C1 segment of cervical spinal cord (tissue), 14 donors: Measurements from ENCODE around the gene HPF1.
"Not testable (repeated sequence)": the region's sequence is repeated elsewhere in the genome, so short reads cannot be mapped to it uniquely, and the experiment has no call there.

Source experiments
- DNase-seq, 14 donors: peaks; one replicate each; lab custom pipeline; 2025; lab: John Stamatoyannopoulos, UW

HPF1 gene

DNA sequence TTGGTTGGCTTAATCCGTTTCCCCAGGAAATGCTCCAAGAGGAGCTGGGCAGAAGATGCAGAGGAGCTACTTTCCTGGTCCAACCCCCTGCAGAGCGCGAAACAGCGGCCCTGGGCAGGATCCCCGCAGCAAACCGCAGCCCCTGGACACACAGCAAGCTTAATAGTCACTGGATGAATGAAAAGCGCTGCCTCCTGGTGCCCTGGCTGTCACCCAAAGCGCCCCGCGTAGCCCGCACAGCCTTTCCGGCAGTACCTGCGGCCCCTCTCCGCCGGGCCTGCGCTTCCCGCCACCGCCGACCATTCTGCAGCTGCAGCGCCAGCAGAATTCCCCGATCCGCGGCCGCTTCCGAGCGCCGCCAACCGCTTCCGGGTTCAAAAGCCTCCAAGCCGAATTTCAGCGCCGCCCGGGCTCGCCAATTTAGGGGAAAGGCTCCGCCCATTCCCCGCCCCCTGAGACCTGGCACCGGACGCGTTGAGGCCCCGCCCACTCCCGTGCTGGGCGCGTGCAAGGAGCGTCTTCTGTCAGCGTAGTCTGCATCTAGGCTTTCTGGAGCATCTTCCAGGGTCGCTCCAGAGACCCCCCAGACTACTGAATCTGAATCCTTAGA is at the start of gene HPF1:
TSS of gene HPF1 (minus strand) at position 370 of the 610 bp plus-strand sequence. CDS start at position 303, 67 bp downstream.
- DNase-seq = peak; percentile 24 to 87 (median 82)

DNA sequence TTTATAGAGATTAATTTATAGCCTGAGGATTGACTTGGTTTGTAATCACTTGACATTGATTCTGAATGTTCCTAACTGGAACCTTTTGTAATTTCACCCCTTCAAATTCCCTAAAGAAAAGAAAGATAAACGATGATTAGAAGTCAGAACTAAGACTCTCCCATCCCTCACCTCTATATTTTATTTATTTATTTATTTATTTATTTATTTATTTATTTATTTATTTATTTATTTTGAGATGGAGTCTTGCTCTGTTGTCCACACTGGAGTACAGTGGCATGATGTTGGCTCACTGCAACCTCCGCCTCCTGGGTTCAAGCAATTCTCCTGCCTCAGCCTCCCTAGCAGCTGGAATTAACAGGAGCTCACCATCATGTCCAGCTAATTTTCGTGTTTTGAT is 49.0 kb upstream of the HPF1 start:
- not testable (repeated sequence) for DNase-seq

- no peak for DNase-seq
These were observed 45.7 kb upstream of the HPF1 start for GRCh38 chr4:169803413-169803812.

GRCh38 chr4:169802873-169803272 is 45.1 kb upstream of the HPF1 start:
- DNase-seq = no peak

GRCh38 chr4:169800541-169800940 is 42.8 kb upstream of the HPF1 start:
- peak in 1 of 14 donors; percentile 21 for DNase-seq

DNA sequence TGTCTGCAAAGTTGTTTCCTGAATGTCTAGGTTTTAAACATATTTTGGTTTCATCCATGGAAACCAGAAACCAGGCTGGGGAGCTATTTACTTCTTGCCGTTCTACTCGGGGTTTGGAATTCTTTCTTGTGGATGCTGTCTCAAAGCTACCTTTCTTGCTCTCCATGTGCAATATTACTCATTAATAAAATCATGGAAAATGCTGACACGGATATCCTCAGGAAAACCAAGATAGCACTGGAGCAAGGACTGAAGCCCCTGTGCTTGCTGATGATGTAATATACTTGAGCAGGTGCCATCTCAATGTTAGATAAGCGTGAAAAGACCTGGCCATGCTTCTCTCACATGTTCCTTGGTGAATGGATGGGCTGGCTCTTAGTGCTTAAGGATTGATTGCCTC is 41.5 kb upstream of the HPF1 start:
- DNase-seq = no peak

DNA sequence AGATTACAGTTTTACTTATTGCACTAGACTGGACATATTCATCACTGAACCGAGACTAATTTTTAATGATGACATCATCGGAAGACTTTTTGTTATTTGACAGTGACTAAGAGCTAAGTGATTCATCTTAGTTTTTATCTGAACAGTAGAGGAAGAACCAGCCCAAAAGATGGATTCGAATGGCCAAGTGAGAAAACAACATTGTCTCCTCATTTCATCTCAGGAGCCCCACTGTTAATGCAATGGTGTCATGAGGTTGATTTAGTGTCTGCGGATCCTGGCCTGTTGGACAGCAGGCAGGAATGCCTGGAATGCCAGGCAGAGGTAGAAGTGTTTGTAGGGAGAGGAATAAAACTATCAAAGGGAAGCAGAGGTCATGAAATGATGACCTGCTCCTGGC is 37.8 kb upstream of the HPF1 start:
- DNase-seq = no peak

GRCh38 chr4:169791527-169792156 is 33.9 kb upstream of the HPF1 start:
- DNase-seq = peak in 10 of 14 donors; percentile 14 to 53 (median 32)

- DNase-seq = no peak
These were observed 33.3 kb upstream of the HPF1 start for GRCh38 chr4:169791062-169791461.

GRCh38 chr4:169774466-169775445 is 17.0 kb upstream of the HPF1 start:
- peak in 4 of 14 donors; percentile 2 to 36 (median 21) for DNase-seq

GRCh38 chr4:169773889-169774288 is 16.1 kb upstream of the HPF1 start:
- DNase-seq = peak in 3 of 14 donors; percentile 1 to 34 (median 27)

GRCh38 chr4:169771556-169772080 is 13.9 kb upstream of the HPF1 start:
- not testable (repeated sequence) for DNase-seq

DNA sequence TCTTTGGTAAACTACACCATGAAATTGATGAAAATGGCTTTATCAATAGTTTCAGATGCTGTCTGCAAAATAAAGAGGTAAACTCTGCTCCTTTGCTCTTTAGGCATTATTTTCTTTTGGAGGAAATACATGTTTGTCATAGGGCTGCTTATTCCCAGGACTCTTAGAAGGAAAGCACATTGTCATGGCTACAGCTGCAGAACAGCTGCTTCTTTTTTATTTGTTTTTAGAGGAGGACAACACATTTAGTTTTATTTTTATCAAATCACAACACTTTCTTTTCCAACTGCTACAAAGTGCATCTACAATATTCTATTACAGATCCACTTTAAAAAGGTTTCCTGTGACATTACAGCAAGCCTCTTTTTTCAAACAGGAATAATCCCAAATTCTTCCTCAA is 12.7 kb upstream of the HPF1 start:
- DNase-seq = no peak

DNA sequence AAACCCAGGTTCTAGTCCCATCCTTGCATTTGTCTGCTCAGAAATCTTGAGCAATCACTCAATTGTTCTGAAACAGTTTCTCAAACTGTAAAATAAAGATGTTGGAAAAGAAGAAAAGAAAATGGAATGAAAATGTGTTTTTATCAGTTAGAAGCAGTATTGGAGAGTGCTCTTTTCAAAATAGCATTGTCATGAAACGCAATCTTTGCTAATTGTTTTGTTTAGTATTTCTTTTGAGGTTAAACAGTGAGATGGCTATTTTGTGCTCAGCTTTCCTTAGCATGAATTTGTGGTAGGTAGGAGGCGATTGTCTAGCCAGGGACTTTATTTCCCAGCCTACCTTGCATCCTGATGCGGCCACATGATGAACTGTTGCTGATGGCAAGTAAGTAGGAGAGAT is 10.6 kb upstream of the HPF1 start:
- DNase-seq = no peak

GRCh38 chr4:169766741-169767140 is 9.0 kb upstream of the HPF1 start:
- no peak for DNase-seq

GRCh38 chr4:169765835-169766234 is 8.1 kb upstream of the HPF1 start:
- DNase-seq = no peak

GRCh38 chr4:169761846-169762245 is 4.1 kb upstream of the HPF1 start:
- DNase-seq = no peak

DNA sequence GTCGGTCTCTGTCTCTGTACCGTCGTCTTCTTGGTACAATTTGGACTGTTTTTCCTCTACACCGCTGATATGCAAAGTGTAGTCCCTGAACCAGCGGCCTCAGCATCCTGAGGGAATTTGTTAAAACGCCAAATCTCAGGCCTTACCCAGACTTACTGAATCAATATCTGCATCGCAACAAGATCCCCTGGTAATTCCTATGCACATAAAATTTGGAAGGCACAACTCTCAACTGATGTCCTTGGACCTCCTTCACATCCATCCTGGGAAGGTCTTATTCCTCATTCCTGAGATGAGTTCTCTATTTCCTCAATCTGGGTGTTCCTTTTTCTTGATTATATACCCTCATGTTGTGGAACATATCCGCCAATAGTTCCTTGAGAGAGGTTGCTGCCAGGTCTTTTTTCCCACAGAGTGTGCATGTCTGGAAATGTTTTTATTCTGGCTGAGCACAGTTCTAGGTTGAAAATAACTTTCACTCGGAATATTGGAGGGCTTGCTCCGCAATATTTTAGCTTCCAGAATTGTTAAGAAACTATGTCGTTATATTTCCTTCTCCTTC is 738 bp upstream of the HPF1 start:
- peak in 1 of 14 donors; percentile 41 for DNase-seq

DNA sequence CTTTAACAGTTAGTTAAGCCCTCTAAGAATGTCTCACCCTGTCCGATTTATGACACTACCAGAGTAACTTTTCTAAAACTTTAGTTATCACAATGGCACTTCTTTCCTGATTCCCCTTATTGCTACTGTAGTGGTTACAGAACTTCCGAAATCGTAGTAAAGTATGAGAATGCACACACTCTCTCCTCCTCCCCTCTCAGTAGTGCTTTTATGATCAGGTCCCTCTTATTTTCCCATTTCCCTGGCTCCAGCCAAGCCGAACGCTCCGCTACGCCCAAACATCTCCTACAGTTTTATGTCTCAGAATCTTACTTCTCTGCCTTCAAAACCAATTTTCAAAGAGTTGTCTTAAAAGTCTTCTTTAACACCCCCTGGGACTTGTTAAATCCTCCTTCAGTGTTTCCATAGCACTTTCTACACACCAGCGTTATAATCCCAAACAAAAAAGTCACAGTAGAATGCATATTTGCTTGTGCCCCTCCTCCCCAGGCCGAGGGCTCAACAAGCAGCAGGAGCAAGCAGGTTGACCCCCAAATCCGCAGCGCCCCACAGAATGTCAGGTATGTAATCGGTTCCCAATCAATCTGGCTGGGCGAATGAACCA is 671 bp downstream of the HPF1 start:
- no peak for DNase-seq

GRCh38 chr4:169745291-169745690 is 12.5 kb downstream of the HPF1 start:
- no peak for DNase-seq

GRCh38 chr4:169744601-169745000 is 13.1 kb downstream of the HPF1 start:
- no peak for DNase-seq
